Effector memory CD4-positive, alpha-beta T cell (primary cell): Measurements from ENCODE around the gene MYLK4.

Experiments
- DNase-seq, 3 donors: peaks; one replicate each; pipeline ENCODE4 v3.0.0-alpha.2; 2020
- H3K27ac ChIP-seq: 2 replicates; pipeline ENCODE4 v1.7.0; 2013; ENCODE audit warnings: mild to moderate bottlenecking, low read length, moderate library complexity; ENCODE audit not compliant: insufficient read depth, poor library complexity, severe bottlenecking
- H3K27me3 ChIP-seq: replicated peaks from 2 replicates; pipeline ENCODE4 v1.7.0; 2013; ENCODE audit warnings: mild to moderate bottlenecking, low read length; ENCODE audit not compliant: insufficient read depth, control insufficient read depth, poor library complexity, severe bottlenecking
- H3K36me3 ChIP-seq: 2 replicates; pipeline ENCODE4 v1.7.0; 2013; ENCODE audit warnings: mild to moderate bottlenecking, low read length, moderate library complexity; ENCODE audit not compliant: control insufficient read depth, insufficient read depth
- H3K4me1 ChIP-seq: 2 replicates; pipeline ENCODE4 v1.7.0; 2013; ENCODE audit warnings: low read length, mild to moderate bottlenecking; ENCODE audit not compliant: control insufficient read depth, insufficient read depth, poor library complexity, severe bottlenecking
- H3K4me3 ChIP-seq: 2 replicates; pipeline ENCODE4 v1.7.0; 2013; ENCODE audit warnings: low read length, low read depth, mild to moderate bottlenecking; ENCODE audit not compliant: insufficient read depth, poor library complexity, severe bottlenecking
- H3K9me3 ChIP-seq: 2 replicates; pipeline ENCODE4 v1.7.0; 2013; ENCODE audit warnings: mild to moderate bottlenecking, low read length, moderate library complexity; ENCODE audit not compliant: control insufficient read depth
- total RNA-seq, 3 donors: gene quantifications; one replicate each; lab custom pipeline; 2026; lab: John Stamatoyannopoulos, UW

Gene MYLK4
- 2.3 to 3.5 (median 2.9) reads per million in 3 donors for total RNA-seq

DNA sequence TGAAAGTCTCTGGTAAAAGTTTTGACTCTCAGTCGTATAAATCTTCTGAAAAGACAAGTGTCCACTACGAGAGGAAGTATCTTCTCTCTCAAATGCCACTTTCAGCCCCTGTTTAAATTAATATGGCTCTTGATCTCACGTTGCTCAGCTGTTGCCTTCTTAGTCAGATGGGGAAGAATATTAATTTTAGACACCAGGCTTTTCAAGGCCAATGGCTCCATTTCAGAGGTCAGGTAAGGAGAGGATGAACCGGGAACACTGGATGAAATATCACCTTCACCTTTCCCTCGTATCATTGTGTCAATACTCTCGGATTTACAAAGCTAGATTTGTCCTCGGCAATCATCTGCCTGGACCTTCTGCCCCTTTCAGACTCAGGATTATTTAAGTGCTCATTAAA, at the start of gene MYLK4:
Gene MYLK4, minus strand, starts transcription at position 91 of the 400 bp plus-strand sequence. CDS start 1,628 bp downstream, outside the sequence.
- Histone ChIP-seq H3K36me3 (no peaks in the 10 kb centered on the region), H3K27me3 (no peaks in the 10 kb centered on the region), H3K4me3 (no peak within 1 kb of the TSS), H3K9me3 (no peaks in the 10 kb centered on the region), H3K4me1 (no peaks in the 10 kb centered on the region), H3K27ac (no peak within 1 kb of the TSS)
- no peak for DNase-seq

DNA sequence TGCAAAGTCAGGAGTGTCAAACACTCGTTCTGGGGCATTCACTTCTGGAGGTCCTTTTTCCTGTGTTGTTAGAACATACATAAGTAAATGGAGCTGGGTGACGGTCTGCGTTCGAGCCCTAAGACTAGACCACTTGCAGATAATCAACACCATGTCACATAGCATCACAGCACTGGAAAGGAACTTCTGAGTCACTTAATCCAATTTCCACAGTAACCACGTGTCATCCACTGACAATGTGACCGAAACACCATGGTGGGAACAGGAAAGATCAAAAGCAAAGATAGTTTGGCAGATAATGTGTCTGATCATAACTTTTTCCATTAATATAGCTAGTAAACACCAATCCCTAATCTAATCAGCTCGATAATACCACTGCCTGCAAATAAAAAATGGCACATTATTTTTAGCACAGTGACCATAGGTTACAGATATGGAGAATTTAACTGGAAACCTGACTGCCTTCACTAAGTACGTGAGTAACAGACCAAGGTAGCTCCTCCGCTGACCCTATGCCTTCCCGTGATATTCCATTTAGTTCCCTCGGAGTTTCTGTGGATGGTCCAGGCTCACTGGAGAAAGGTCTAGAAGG, 49.3 kb upstream of the MYLK4 start:
- no peaks in the 10 kb centered on the region for H3K36me3 ChIP-seq
- DNase-seq: no peak
- H3K27ac ChIP-seq: no peak overlapping the region
- H3K4me3 ChIP-seq: no peak overlapping the region
- no peaks in the 10 kb centered on the region for H3K27me3 ChIP-seq
- no peaks in the 10 kb centered on the region for H3K4me1 ChIP-seq
- H3K9me3 ChIP-seq: no peaks in the 10 kb centered on the region

DNA sequence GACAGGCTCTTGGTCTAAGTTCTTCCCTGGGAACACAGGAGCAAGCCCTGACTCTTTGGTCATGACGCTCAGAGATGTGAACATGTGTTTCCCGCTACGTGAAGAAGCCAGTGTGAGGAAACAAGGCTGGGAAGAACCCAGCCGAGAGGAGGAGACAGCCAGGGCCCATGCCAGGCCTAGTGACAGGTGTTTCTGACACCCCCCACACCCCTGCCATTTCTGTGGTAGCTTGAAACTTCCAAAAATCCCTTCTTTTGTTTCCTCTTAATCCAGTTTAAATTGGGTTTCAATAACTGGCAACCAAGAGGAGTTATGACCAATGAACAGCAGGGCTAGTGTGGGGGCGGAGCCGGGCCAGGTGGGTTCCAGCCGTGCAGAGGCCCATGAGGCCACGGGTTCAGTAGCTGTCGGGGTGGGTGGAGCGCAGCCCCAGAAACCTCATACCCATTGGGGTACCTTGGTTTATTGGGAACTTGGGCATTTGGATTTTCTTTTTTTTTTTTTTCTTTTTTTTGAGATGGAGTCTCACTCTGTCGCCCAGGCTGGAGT, 47.9 kb upstream of the MYLK4 start:
- Histone ChIP-seq H3K9me3 (no peaks in the 10 kb centered on the region), H3K36me3 (no peaks in the 10 kb centered on the region), H3K27me3 (no peaks in the 10 kb centered on the region), H3K4me1 (peaks cover 2% of the 10 kb centered on the region), H3K4me3 (no peak overlapping the region), H3K27ac (no peak overlapping the region)
- no peak for DNase-seq

DNA sequence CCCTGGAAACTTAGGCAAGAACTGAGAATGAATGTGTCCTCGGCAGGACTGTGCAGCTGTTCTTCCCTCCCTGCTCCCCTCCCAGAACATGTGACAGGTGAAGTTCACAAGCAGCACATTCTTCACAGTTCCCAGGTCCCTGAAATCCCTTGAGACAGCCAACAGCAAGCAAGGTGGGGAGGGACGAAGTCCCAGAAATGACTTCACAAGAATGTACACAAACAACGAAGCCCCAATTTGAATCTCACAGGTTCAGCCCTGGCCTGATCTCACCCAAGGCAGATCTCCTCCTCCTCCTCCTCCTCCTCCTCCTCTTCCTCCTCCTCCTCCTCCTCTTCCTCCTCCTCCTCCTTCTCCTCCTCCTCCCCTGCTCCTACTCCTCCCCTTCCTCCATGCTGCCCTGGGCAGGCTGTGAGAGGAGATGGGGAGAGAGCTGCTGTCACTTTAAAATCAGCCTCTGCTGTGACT, 46.9 kb upstream of the MYLK4 start:
- Histone ChIP-seq H3K27ac (no peak overlapping the region), H3K4me1 (peaks cover 10% of the 10 kb centered on the region), H3K36me3 (no peaks in the 10 kb centered on the region), H3K9me3 (no peaks in the 10 kb centered on the region), H3K27me3 (no peaks in the 10 kb centered on the region), H3K4me3 (no peak overlapping the region)
- DNase-seq: no peak

DNA sequence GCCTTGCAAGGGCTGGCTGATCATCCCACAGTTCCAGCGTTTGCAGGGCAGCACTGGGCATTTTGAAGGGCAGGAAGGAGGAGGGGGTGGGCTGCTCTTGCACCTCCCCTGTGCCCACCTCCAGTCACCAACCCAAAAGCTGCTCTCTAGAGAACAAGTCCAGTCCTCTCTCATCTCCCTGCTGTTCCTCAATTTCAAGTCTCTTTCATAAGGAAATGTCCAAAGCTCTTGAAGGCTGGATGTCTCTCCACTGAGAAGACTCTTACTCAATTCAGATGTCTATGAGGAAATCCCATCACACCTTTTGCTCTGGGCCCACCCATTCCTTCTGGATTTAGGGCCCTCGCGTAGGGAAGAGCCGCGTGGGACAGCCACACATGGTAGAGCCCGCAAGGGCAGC, 46.1 kb upstream of the MYLK4 start:
- no peak for DNase-seq
- peaks cover 15% of the 10 kb centered on the region for H3K4me1 ChIP-seq
- H3K36me3 ChIP-seq: no peaks in the 10 kb centered on the region
- H3K4me3 ChIP-seq: no peak overlapping the region
- H3K27ac ChIP-seq: no peak overlapping the region
- no peaks in the 10 kb centered on the region for H3K9me3 ChIP-seq
- H3K27me3 ChIP-seq: no peaks in the 10 kb centered on the region

DNA sequence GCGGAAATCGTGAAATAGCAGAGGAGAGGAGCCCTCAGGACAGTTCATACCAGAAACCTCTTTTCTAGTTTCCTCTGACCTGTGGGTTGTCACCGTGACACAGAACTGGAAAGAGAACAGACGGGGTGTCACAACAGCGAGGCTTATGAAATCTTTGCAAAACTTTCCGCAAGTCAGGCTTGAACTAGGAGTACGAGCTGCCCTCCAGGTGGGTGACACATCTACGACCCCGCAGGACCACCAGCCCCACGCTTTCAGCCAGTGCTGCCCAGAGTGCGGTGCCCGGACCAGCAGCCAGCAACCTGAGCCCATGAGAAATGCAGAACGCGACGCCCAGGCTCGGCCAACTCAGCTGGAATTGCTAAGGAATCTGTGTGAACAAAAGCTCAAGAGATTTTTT, 45.2 kb upstream of the MYLK4 start:
- H3K27ac ChIP-seq: no peak overlapping the region
- H3K27me3 ChIP-seq: no peaks in the 10 kb centered on the region
- H3K4me1 ChIP-seq: peaks cover 15% of the 10 kb centered on the region
- no peak for DNase-seq
- no peak overlapping the region for H3K4me3 ChIP-seq
- no peaks in the 10 kb centered on the region for H3K9me3 ChIP-seq
- H3K36me3 ChIP-seq: no peaks in the 10 kb centered on the region

DNA sequence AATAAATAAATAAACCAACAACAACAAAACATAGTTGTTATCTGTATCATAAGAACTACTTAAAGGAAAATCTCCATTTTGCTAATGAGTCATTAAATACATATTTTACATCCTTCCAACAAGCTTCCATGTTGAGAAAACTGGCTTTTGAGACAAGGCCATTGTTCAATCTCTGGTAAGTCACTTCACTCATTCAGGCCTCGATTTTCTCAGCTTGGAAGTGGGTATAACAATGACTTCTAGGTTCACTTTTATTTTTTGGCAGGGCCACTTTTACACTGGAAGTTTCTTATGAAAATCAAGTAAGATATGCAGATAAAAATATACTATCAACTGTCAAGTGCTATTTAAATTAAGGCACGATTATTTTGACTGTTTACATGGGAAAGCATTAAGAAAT, 44.4 kb upstream of the MYLK4 start:
- Histone ChIP-seq H3K4me3 (no peak overlapping the region), H3K36me3 (no peaks in the 10 kb centered on the region), H3K9me3 (no peaks in the 10 kb centered on the region), H3K27ac (no peak overlapping the region), H3K4me1 (peaks cover 15% of the 10 kb centered on the region), H3K27me3 (no peaks in the 10 kb centered on the region)
- no peak for DNase-seq

DNA sequence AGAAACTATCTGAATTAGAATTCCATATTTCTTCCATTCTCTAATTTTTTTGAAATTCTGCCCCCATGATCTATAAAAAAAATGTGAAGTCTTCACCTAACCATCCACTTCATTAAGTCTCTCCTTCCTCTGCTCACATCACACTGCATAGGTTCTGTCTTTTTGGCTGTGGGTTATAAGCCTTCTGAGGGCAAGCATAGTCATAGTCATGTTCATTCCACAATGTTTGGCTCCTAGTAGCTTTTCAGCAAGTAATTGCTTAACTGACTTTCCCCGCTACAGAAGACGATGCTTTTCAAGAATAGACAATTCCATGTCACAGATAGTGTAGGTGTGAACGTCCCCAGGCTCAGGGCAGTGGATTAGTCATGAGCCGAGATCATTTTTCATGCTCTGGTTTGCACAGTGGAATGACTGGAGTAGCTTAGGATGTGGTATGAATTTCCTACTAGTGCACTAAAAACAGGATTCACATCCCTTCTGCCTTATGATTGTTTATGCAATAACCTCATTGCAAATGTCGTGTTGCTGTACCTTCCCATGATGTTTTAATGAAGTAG, 43.5 kb upstream of the MYLK4 start:
- Histone ChIP-seq H3K4me1 (peaks cover 15% of the 10 kb centered on the region), H3K9me3 (no peaks in the 10 kb centered on the region), H3K27me3 (no peaks in the 10 kb centered on the region), H3K27ac (no peak overlapping the region), H3K36me3 (no peaks in the 10 kb centered on the region), H3K4me3 (no peak overlapping the region)
- no peak for DNase-seq

DNA sequence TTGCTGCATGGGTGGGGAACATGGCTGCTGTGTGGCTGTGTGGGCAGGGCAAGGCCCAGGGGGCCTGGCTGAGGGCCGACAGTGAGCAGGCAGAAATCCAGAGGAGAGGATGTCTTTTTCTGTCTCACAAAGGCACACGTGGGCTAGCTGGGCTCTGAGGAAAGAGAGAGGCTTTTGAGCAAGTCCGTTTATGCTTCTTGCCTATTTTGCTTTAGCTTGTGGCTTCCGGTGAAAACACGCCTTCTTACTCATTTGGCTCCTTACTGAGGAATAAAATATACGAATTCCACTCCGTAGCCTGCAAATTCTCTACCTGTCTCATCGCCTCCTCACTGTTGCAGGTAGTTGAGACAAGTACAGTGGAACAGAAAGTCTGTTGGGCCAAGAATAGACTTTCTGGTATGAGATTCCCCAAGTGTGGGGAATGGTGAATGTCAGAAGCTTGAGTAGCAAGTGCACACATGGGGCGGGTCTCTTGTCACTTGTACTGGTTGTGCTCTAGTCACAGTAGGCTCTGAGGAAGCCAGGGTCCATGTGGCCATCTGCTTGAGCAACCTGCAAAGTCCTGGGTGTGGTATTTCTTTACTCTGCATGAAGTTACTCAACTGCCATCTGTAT, 42.9 kb upstream of the MYLK4 start:
- no peak overlapping the region for H3K4me3 ChIP-seq
- peaks cover 15% of the 10 kb centered on the region for H3K4me1 ChIP-seq
- DNase-seq: no peak

More for the DNA sequence above, 42.9 kb upstream of the MYLK4 start:
- Histone ChIP-seq H3K27ac (peak overlapping the region; percentile 15), H3K9me3 (no peaks in the 10 kb centered on the region), H3K27me3 (no peaks in the 10 kb centered on the region), H3K36me3 (no peaks in the 10 kb centered on the region)
